Stomach (tissue), 4 donors: ENCODE measurements around the gene LRMDA.

Experiments
- EP300 ChIP-seq: sonication (generic); formaldehyde crosslinking; IDR thresholded peaks from one replicate; pipeline ENCODE4 v1.6.1; 2017; ENCODE audit warnings: antibody characterized with exemption
- POLR2A ChIP-seq, 4 donors: fragments of 450-650 bp; IDR thresholded peaks; one replicate each; pipeline ENCODE4 v1.6.1; 2016; ENCODE audit warnings: antibody characterized with exemption in 4 of 4, control low read depth in 2 of 4, mild to moderate bottlenecking in 1 of 4, moderate library complexity in 1 of 4
- POLR2AphosphoS5 ChIP-seq, 3 donors: sonication (generic); formaldehyde crosslinking; IDR thresholded peaks; one replicate each; pipeline ENCODE4 v1.6.1; 2016; ENCODE audit warnings: antibody characterized with exemption in 3 of 3
- TF ChIP-seq, protein P1 (sequence below), 7 experiments: fragments of 450-650 bp in 4 of 7; fragments of 200-600 bp in 3 of 7; sonication (generic) in 3 of 7; IDR thresholded peaks; one replicate each; pipeline ENCODE4 v1.5.1; 2016 to 2019; ENCODE audit warnings: antibody characterized with exemption in 7 of 7, control low read depth in 2 of 7, mild to moderate bottlenecking in 1 of 7

DNA sequence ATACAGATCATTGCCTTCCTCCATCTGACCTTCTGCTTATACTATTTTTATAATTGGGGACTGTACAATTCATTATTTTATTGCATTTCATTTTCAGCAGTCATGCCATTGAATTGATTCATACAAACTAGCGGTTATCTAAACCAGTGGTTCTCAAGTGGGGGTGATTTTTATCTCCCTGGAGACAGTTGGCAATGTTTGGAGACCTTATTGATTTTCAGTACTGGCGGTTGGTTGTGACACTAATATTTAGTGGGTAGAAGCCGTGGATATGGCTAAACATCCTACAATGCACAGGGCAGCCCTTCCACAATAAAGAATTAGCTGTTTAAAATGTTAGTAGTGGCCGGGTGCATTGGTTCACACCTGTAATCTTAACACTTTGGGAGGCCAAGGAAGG lies 765.9 kb downstream of the LRMDA start:
- TF ChIP-seq, protein P1, sequence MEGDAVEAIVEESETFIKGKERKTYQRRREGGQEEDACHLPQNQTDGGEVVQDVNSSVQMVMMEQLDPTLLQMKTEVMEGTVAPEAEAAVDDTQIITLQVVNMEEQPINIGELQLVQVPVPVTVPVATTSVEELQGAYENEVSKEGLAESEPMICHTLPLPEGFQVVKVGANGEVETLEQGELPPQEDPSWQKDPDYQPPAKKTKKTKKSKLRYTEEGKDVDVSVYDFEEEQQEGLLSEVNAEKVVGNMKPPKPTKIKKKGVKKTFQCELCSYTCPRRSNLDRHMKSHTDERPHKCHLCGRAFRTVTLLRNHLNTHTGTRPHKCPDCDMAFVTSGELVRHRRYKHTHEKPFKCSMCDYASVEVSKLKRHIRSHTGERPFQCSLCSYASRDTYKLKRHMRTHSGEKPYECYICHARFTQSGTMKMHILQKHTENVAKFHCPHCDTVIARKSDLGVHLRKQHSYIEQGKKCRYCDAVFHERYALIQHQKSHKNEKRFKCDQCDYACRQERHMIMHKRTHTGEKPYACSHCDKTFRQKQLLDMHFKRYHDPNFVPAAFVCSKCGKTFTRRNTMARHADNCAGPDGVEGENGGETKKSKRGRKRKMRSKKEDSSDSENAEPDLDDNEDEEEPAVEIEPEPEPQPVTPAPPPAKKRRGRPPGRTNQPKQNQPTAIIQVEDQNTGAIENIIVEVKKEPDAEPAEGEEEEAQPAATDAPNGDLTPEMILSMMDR (IDR thresholded peaks at IDR 0.05): no peak
- TF ChIP-seq EP300 (no peak), POLR2AphosphoS5 (IDR thresholded peaks at IDR 0.05) (no peak), POLR2A (IDR thresholded peaks at IDR 0.05) (no peak)
